WTC11 (cell line): Measurements from ENCODE around the gene PPM1L.

Experiments
- CREB1 ChIP-seq: sonication (generic); formaldehyde crosslinking; IDR thresholded peaks from 2 replicates; pipeline ENCODE4 v1.8.0; 2023; ENCODE audit warnings: mild to moderate bottlenecking, missing genetic modification reagents
- CTCF ChIP-seq: fragments of 200-600 bp; IDR thresholded peaks from 2 replicates; pipeline ENCODE4 v1.8.0; 2022; ENCODE audit warnings: antibody characterized with exemption
- ESRRA ChIP-seq: sonication (generic); formaldehyde crosslinking; IDR thresholded peaks from 2 replicates; pipeline ENCODE4 v1.8.1; 2022; ENCODE audit warnings: mild to moderate bottlenecking, missing genetic modification reagents, borderline replicate concordance
- ETV6 ChIP-seq: sonication (generic); formaldehyde crosslinking; IDR thresholded peaks from 2 replicates; pipeline ENCODE4 v1.8.1; 2022; ENCODE audit warnings: mild to moderate bottlenecking, missing genetic modification reagents
- PREB ChIP-seq: sonication (generic); formaldehyde crosslinking; IDR thresholded peaks from 2 replicates; pipeline ENCODE4 v1.8.1; 2022; ENCODE audit warnings: mild to moderate bottlenecking, missing genetic modification reagents, moderate library complexity, borderline replicate concordance
- USF2 ChIP-seq: sonication (generic); formaldehyde crosslinking; IDR thresholded peaks from 2 replicates; pipeline ENCODE4 v1.8.1; 2023; ENCODE audit warnings: mild to moderate bottlenecking, missing genetic modification reagents, moderate library complexity
- ZNF512 ChIP-seq: sonication (generic); formaldehyde crosslinking; IDR thresholded peaks from 2 replicates; pipeline ENCODE4 v1.8.1; 2022; ENCODE audit warnings: missing genetic modification reagents, borderline replicate concordance

GRCh38 chr3:160812304-160812703, 56.3 kb downstream of the PPM1L start:
- TF ChIP-seq CTCF (no peak), ESRRA (CRISPR knock-in tag) (no peak), PREB (no peak), ETV6 (CRISPR knock-in tag) (no peak), CREB1 (CRISPR knock-in tag) (no peak), ZNF512 (CRISPR knock-in tag) (no peak), USF2 (CRISPR knock-in tag) (no peak)
